KG1 (cell line): ENCODE results near the gene DNAJC4.

ENCODE experiments used
- DNase-seq: peaks from one replicate; lab custom pipeline; 2025; lab: John Stamatoyannopoulos, UW

The DNAJC4 gene

GRCh38 chr11:64230171-64230984 lies at the start of gene DNAJC4:
Gene DNAJC4 (plus strand): TSS chr11:64230548. CDS start chr11:64230855, 307 bp downstream.
- DNase-seq: peak; percentile 75

- no peak for DNase-seq
These were observed 49.5 kb upstream of the DNAJC4 start for GRCh38 chr11:64180891-64181290.

GRCh38 chr11:64181506-64182411 lies 48.6 kb upstream of the DNAJC4 start:
- peak; percentile 86 for DNase-seq

GRCh38 chr11:64183890-64184289 lies 46.5 kb upstream of the DNAJC4 start:
- DNase-seq: no peak

- peak; percentile 91 for DNase-seq
These were observed 45.1 kb upstream of the DNAJC4 start for GRCh38 chr11:64185175-64185692.

GRCh38 chr11:64185693-64186491 lies 44.5 kb upstream of the DNAJC4 start, which contains the start of gene STIP1:
Gene STIP1 (plus strand): TSS chr11:64186171. CDS start chr11:64186262, 91 bp downstream.
- peak; percentile 100 for DNase-seq

GRCh38 chr11:64186492-64187165 lies 43.7 kb upstream of the DNAJC4 start:
- DNase-seq: no peak

- no peak for DNase-seq
These were observed 37.9 kb upstream of the DNAJC4 start for GRCh38 chr11:64192434-64192833.

GRCh38 chr11:64196626-64197025 lies 33.7 kb upstream of the DNAJC4 start:
- no peak for DNase-seq

GRCh38 chr11:64198511-64198910 lies 31.8 kb upstream of the DNAJC4 start:
- no peak for DNase-seq

- DNase-seq: no peak
These were observed 28.8 kb upstream of the DNAJC4 start for GRCh38 chr11:64201543-64201942.

GRCh38 chr11:64202992-64203391 lies 27.4 kb upstream of the DNAJC4 start:
- no peak for DNase-seq

- no peak for DNase-seq
These were observed 26.8 kb upstream of the DNAJC4 start for GRCh38 chr11:64203421-64204079.

GRCh38 chr11:64204080-64204440 lies 26.3 kb upstream of the DNAJC4 start:
- DNase-seq: no peak

GRCh38 chr11:64204464-64204989 lies 25.8 kb upstream of the DNAJC4 start:
- DNase-seq: peak; percentile 97

- peak; percentile 92 for DNase-seq
These were observed 23.7 kb upstream of the DNAJC4 start, which contains the start of gene FERMT3 for GRCh38 chr11:64206457-64207255. Gene FERMT3 (plus strand): TSS chr11:64206721. CDS start chr11:64207365, 644 bp downstream.

- peak; percentile 94 for DNase-seq
These were observed 22.9 kb upstream of the DNAJC4 start for GRCh38 chr11:64207256-64208085.

GRCh38 chr11:64208086-64208795 lies 22.1 kb upstream of the DNAJC4 start:
- no peak for DNase-seq
